SHP77 treated with DMSO at 0.1 percent for 48 hours (cell line): ENCODE results near the gene BRCA1.
"Not testable (repeated sequence)": the region's sequence is repeated elsewhere in the genome, so short reads cannot be mapped to it uniquely, and the experiment has no call there.

Experiments
- DNase-seq: peaks from one replicate; lab custom pipeline; 2025; lab: John Stamatoyannopoulos, UW

The BRCA1 gene

GRCh38 chr17:43125133-43125966, at the start of gene BRCA1:
Gene BRCA1, minus strand, starts transcription at chr17:43125364. Its CDS starts 1,268 bp downstream, at chr17:43124096.
- peak; percentile 95 for DNase-seq

GRCh38 chr17:43171586-43172487, 46.7 kb upstream of the BRCA1 start:
- peak; percentile 2 for DNase-seq

DNA sequence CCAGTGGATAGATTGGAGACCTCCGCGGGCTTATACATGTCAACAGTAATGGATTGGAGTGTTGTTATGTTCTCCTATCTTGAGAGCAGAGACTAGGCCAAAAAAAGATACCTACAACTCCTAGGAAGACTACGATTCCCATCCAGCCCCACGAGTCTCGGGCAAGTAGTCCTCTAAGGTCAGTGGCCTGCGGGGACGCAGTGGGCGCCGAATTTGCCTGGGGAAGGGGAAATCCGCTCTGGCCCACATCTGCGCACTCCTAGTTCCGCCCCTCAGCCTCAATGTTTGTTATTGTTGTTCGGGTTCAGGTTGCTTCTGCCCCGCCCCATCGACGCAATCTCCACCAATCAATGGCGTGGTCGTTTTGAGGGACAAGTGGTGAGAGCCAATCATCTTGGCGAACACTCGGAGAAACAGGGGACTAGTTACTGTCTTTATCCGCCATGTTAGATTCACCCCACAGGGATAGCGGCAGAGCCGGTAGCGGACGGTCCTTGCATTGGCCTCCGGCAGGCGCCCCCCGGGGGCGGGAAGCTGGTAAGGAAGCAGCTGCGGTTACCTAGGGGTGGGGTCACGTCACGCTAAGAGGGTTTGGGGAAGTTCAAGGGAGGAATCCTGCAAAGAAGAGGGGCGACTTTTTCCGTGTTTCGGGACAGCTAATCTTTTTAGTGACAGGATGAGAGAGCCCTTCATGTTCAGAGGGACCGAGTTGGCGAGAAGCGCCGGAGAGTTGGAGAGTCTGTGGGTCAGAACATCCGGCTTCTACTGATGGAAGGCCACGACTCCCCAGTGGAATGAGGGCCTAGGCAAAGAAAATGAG, 45.8 kb upstream of the BRCA1 start, which contains the start of gene NBR1:
Gene NBR1 (plus strand): TSS at position 449 of the 820 bp plus-strand sequence. CDS start 4,586 bp downstream, outside the sequence.
- peak; percentile 95 for DNase-seq

GRCh38 chr17:43170140-43170765, 45.1 kb upstream of the BRCA1 start:
- peak; percentile 96 for DNase-seq

GRCh38 chr17:43169561-43170139, 44.5 kb upstream of the BRCA1 start:
- DNase-seq, result peak; percentile 49

DNA sequence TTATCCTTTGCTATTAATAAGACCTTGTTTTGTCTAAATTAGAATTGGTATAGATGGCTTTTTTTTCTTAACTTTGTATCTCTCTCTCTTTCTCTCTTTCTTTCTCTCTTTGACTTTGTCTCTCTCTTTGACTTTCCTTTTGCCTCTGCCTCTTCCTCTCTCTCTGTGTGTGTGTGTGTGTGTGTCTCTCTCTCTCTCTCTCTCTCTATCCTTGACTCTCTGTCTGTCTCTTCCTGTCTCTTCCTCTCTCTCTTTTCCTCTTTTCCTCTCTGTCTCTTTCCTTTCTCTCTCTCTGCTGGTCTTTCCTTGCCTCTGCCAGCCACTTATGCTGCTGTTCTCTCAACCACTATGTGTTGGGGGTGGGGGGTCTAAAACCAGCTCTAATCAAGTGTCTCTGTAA, 40.8 kb upstream of the BRCA1 start:
- DNase-seq, result not testable (repeated sequence)

- not testable (repeated sequence) for DNase-seq
Measured at GRCh38 chr17:43159957-43160356, 34.8 kb upstream of the BRCA1 start.

DNA sequence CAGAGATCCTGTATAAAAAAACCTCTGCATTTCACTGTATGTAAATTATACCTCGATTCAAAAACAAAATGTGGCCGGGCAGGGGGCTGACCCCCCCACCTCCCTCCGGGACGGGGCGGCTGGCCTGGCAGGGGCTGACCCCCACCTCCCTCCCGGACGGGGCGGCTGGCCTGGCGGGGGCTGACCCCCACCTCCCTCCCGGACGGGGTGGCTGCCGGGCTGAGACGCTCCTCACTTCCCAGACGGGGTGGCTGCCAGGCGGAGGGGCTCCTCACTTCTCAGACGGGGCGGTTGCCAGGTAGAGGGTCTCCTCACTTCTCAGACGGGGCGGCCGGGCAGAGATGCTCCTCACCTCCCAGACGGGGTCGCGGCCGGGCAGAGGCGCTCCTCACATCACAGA, 34.1 kb upstream of the BRCA1 start:
- DNase-seq, result not testable (repeated sequence)

DNA sequence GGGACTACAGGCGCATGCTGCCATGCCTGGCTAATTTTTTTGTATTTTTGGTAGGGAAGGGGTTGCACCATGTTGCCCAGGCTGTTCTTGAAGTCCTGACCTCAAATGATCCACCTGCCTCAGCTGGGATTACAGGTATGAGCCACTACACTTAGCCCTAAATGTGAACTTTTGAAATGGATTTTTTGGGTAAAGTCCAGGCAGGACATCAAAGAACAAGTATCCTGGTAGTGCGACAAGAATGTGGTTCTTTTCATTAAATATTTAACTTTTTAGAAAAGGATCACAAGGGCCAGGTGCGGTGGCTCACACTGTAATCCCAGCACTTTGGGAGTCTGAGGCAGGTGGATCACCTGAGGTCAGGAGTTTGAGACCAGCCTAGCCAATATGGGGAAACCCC, 30.5 kb upstream of the BRCA1 start:
- no peak for DNase-seq

DNA sequence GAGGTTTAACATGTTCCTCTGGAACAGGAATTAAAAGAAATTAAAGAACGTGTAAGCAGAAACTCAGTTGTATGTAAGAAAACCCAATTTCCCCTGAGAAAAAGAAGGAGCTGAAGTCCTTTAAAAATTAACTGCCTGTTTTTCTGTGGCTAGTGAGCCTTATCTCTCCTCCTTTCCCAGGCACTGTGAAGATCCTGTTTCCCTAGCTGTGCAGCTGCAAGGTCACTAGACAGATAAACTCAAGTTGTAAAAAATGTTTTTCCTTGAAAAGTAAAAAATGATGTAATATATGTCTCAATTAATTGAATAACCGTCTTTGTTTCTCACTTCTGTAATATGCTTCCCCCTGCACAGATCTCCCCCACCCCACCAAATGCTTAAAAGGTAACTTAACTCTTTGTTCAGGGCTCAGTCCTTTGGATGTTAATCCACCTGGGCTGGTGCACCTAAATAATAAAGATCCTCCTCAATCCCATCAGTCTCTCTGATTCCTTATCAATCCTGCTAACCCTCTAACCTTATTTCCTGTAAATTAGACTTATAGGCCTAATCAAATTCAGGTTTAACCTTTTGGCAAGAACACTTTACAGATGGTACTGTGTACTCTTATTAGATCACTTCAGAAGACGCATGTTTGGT, 28.2 kb upstream of the BRCA1 start:
- DNase-seq, result not testable (repeated sequence)

- DNase-seq, result no peak
Measured at GRCh38 chr17:43151880-43152456, 26.8 kb upstream of the BRCA1 start.

DNA sequence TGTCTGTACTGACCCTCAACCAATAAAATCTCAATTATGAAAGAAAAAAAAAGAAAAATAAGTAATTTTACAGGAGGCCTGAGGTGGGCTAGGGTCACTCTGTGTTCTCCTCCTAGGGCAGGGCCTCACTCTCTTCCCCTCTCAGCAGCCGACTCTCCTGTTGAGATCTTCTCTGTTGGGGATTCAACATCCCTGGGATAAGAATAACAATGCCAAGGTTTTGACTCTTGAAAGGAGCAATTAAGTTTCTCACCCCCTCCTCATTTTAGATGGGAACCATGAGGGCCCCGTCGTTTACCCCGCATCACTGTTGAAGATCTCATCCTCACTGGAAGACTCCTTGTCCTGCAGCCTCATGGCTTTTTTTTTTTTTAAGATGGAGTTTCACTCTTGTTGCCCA, 21.5 kb upstream of the BRCA1 start:
- no peak for DNase-seq

DNA sequence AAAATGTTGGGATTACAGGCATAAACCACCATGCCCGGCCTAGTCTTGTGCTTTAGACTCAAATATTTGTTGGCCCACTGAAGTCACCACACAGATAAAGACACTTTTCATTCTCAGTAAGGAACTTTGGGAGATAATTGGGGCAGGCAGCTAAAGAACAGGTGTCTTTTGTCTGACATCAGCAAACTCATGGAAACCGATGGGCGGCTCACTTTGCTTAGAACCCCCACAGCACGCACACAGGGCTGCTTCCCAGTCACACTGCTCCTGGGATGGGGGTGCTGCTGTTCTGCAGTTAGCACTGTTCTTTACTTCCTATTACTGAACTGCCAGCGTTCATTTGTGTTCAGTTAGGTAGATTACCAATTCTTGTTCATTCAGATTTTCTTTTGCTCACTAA, 18.0 kb upstream of the BRCA1 start:
- DNase-seq, result no peak

DNA sequence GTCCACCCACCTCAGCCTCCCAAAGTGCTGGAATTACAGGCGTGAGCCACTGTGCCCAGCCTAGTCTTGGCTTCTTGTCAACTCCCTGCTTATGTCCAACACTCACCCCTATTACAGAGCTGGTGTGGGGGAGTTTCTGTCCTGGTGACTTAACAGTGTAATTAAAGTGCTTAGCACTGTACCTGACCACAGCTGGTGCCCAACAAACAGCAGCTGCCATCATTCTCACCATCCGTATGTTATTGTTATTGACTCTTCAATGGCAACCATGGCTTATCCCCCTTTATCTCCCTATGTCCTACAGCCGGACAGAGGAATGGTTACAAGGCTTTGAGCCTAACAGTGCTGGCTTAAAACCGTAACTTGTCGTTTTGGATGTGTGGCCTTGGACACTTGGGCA, 17.0 kb upstream of the BRCA1 start:
- DNase-seq, result no peak

DNA sequence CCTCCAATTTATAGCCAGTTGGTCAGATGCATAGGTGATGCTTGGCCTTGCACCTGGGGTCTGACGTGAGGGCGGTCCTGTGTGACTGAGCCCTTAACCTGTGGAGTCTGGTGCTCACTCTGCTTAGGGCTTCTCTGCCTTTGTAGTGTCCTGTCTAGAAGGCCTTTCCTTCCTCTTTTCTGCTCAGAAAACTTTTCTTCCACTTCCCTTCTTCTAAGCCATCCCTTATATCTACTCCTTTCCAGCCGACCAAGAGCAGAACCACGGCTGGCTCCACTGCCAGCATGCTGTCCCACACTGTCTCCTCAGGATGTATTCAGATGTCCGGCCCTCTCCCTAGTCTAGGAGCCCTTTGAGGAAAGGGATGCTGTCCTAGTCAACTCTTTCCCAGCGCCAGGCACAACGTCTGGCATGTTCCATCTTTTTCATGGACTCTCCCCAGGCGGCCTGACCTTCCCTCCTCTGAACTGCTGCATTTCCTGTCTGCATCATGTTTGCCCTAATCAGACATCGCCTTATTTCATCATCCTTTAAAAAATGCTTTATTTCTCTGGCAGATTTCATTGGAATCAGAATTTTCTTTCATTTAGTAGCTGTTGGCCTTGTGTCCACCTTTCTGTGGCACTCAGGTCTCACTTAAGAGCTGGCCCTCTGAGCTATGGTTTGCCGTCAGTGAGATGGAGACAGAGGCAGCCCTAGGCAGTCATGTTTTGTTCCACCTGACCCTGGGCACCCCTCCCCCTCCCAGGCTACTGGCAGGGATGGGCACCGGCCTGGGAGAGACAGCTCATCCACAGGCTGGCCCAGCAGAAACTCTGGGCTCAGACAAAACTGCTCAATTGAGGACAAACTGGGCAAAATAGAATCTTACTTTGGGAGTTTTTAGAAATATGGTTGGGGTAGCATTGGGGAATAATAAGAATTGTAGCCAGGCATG, 15.5 kb upstream of the BRCA1 start:
- no peak for DNase-seq

DNA sequence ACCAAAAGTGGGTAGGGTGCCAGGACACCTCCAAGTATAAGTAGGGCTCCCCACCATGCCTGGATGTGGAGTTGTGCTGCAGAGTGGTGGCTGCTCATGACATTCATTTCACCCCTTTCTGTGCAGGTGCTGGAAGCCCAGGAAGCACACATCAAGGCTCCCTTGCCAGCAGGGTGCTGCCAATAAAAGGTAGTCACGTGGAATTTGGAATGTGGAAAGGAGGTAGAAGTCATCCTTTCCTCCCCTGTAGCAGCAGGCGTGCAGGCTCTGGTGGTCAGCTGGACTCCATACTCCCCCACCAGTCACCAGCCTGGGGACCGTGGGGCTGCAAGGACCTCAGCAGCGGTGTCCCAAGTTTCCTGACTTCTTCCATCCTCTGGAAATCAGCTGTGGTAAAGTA, 13.4 kb upstream of the BRCA1 start:
- not testable (repeated sequence) for DNase-seq

GRCh38 chr17:43136574-43136973, 11.4 kb upstream of the BRCA1 start:
- DNase-seq, result not testable (repeated sequence)

- DNase-seq, result no peak
Measured at GRCh38 chr17:43135454-43135819, 10.3 kb upstream of the BRCA1 start.
